ENCODE measurements around the gene NUDT1.

- TF ChIP-seq EZH2 (IDR thresholded peaks at IDR 0.05; ENCODE audit: insufficient read depth, poor library complexity, severe bottlenecking) (no peak), EZH2phosphoT487 (IDR thresholded peaks at IDR 0.05; ENCODE audit: insufficient read depth, low read depth) (no peak)
Measured at GRCh38 chr7:2289111-2289586, 47.1 kb downstream of the NUDT1 start.
